ENCODE measurements around the gene PRELID1.

GRCh38 chr5:177299697-177300096 is 3.9 kb upstream of the PRELID1 start:
- no peak for TF ChIP-seq CTCF (IDR thresholded peaks at IDR 0.05)
- no peak for TF ChIP-seq REST (IDR thresholded peaks at IDR 0.05; ENCODE audit: insufficient read depth in 1 of 2, low read depth in 2 of 2, low read length in 1 of 2)
- TF ChIP-seq SIN3A (IDR thresholded peaks at IDR 0.05; ENCODE audit: borderline replicate concordance, insufficient read depth, low read depth, low read length), result no peak
- TF ChIP-seq POLR2AphosphoS5 (IDR thresholded peaks at IDR 0.05; ENCODE audit: low read depth, low read length), result no peak

All from Panc1 (cell line).